PFSK-1 (cell line): ENCODE results near the gene AOPEP.

Experiments used
- FOXP2 ChIP-seq: optimal IDR thresholded peaks from 2 replicates; pipeline ENCODE3; 2011; ENCODE audit warnings: borderline replicate concordance, control low read depth, inconsistent platforms; ENCODE audit not compliant: insufficient read depth; ENCODE audit errors: extremely low read length, extremely low read depth
- POLR2AphosphoS5 ChIP-seq: IDR thresholded peaks from 2 replicates; pipeline ENCODE4 v1.6.1; 2012; ENCODE audit warnings: low read depth, mild to moderate bottlenecking, control low read depth, low read length, moderate library complexity

DNA sequence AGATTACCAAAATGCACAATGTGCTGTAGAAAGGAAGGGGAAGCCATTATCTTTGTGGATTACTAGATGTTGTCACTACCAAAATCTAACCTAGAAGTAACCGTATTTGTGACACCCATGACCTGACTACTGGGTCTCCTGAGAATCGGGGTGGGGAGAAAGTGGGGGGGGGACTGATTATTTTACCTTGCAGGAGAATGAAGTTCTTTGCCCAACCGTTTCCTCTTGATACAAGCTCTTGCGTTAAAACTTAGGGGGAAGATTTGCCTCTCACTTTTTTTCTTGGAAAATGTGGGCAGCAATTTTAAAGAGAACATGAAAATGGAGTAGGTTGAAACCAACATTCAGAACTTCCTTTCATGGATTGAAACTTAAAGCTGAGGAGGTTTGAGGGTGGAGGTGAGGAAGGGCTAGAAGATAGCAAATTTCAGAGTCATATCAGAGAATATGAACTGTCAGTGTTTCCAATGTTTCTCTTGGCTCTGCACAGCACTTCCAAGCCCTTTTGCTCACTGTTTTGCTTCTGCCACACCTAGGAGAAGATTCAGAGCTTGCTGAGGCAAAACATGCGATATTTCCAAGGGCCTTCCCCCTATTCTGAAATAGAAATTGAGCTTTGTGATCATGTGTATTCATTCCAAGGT lies 280.8 kb downstream of the AOPEP start:
- no peak for TF ChIP-seq FOXP2
- TF ChIP-seq POLR2AphosphoS5, result no peak
